Vagina (tissue), 2 donors: Measurements from ENCODE around the gene TRAPPC5.

Experiments
- CTCF ChIP-seq, 3 experiments: fragments of 450-650 bp in 2 of 3; fragments of 200-600 bp in 1 of 3; sonication (generic) in 1 of 3; IDR thresholded peaks; one replicate each; pipeline ENCODE4 v1.5.1; 2017 to 2019; ENCODE audit warnings: antibody characterized with exemption in 3 of 3, mild to moderate bottlenecking in 2 of 3, moderate library complexity in 2 of 3
- POLR2A ChIP-seq, 2 donors: fragments of 450-650 bp; IDR thresholded peaks; one replicate each; pipeline ENCODE4 v1.6.1; 2017; ENCODE audit warnings: antibody characterized with exemption in 2 of 2, mild to moderate bottlenecking in 2 of 2, moderate library complexity in 2 of 2
- POLR2AphosphoS5 ChIP-seq, 2 donors: sonication (generic); formaldehyde crosslinking; IDR thresholded peaks; one replicate each; pipeline ENCODE4 v1.9.0; 2017; ENCODE audit warnings: antibody characterized with exemption in 2 of 2, mild to moderate bottlenecking in 2 of 2, low read depth in 1 of 2; ENCODE audit not compliant: insufficient read depth in 1 of 2

- TF ChIP-seq CTCF (IDR thresholded peaks at IDR 0.05): no peak
- TF ChIP-seq POLR2AphosphoS5 (IDR thresholded peaks at IDR 0.05; ENCODE audit: insufficient read depth in 1 of 2, low read depth in 1 of 2): no peak
- TF ChIP-seq POLR2A (IDR thresholded peaks at IDR 0.05): no peak
Observed at GRCh38 chr19:7636317-7636690, 44.3 kb upstream of the TRAPPC5 start.
